Cardiac muscle cell (in vitro differentiated cells and primary cell): Measurements from ENCODE around the gene PAAF1. TPM values are rescaled to one million over a fixed set of nuclear protein-coding genes. Genes with fewer than 3 reads are reported as not detected.
"Not testable (repeated sequence)": the region's sequence is repeated elsewhere in the genome, so short reads cannot be mapped to it uniquely, and the experiment has no call there.

Experiments used
- DNase-seq, 2 donors: peaks; one replicate each; pipeline versions ENCODE4 v3.0.0 to v3.0.0-alpha.2; 2010 to 2017; ENCODE audit warnings: low read depth in 1 of 2, low spot score in 1 of 2
- H3K27ac ChIP-seq: fragments of 200-600 bp; sonication (generic); 2 replicates; pipeline ENCODE4 v1.5.1; 2016
- H3K27me3 ChIP-seq: fragments of 200-600 bp; sonication (generic); 2 replicates; pipeline ENCODE4 v1.6.0; 2016; ENCODE audit warnings: control low read depth
- H3K36me3 ChIP-seq: fragments of 200-600 bp; sonication (generic); 2 replicates; pipeline ENCODE4 v1.5.1; 2016; ENCODE audit warnings: control low read depth
- H3K4me1 ChIP-seq: fragments of 200-600 bp; sonication (generic); 2 replicates; pipeline ENCODE4 v1.8.1; 2017; ENCODE audit warnings: low read depth, mild to moderate bottlenecking, mixed run types
- H3K4me3 ChIP-seq: fragments of 200-600 bp; sonication (generic); 2 replicates; pipeline ENCODE4 v1.5.1; 2016; ENCODE audit warnings: mild to moderate bottlenecking
- H3K9me3 ChIP-seq: fragments of 200-600 bp; sonication (generic); 2 replicates; pipeline ENCODE4 v1.5.1; 2017; ENCODE audit warnings: low read depth, mild to moderate bottlenecking, control low read depth
- polyA plus RNA-seq: library from polyadenylated mRNA; unstranded; fragments of >200 nt; fragmentation: Nextera tagmentation; extraction: Ambion mirVana; gene quantifications from 2 replicates; pipeline ENCODE4 v1.2.1, GENCODE V29; 2016
- total RNA-seq: library from RNA; depleted of rRNA; stranded (reverse); fragments of >200 nt; gene quantifications from 2 replicates; pipeline ENCODE4 v1.2.3, GENCODE V29; 2016
- TF ChIP-seq, protein P1 (sequence below): IDR thresholded peaks from 2 replicates; pipeline ENCODE4 v1.5.1; 2012; ENCODE audit warnings: low read depth, mild to moderate bottlenecking, low read length

The PAAF1 gene
- total and polyA plus RNA-seq, 2 experiments from 2014 or later: 63.9 to 97.2 TPM

DNA sequence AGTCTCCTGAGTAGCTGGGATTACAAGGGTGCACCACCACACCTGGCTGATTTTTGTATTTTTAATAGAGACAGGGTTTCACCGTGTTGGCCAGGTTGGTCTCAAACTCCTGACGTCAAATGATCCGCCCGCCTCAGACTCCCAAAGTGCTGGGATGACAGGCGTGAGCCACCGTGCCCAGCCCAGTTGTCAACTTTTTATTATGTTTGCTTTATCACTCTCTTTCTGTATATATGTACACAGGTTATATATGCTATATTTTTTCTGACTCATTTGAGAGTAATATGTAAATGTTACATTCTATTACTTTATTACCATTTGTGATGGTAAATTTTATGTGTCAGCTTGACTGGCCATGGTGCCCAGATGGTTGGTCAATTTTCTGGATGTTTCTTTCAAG is 55.2 kb downstream of the PAAF1 start:
- DNase-seq: no peak
- Histone ChIP-seq H3K4me3 (no peak overlapping the region), H3K36me3 (peaks cover 24% of the 10 kb centered on the region), H3K27me3 (no peaks in the 10 kb centered on the region), H3K9me3 (no peaks in the 10 kb centered on the region), H3K4me1 (no peaks in the 10 kb centered on the region), H3K27ac (no peak overlapping the region)
- TF ChIP-seq, protein P1, sequence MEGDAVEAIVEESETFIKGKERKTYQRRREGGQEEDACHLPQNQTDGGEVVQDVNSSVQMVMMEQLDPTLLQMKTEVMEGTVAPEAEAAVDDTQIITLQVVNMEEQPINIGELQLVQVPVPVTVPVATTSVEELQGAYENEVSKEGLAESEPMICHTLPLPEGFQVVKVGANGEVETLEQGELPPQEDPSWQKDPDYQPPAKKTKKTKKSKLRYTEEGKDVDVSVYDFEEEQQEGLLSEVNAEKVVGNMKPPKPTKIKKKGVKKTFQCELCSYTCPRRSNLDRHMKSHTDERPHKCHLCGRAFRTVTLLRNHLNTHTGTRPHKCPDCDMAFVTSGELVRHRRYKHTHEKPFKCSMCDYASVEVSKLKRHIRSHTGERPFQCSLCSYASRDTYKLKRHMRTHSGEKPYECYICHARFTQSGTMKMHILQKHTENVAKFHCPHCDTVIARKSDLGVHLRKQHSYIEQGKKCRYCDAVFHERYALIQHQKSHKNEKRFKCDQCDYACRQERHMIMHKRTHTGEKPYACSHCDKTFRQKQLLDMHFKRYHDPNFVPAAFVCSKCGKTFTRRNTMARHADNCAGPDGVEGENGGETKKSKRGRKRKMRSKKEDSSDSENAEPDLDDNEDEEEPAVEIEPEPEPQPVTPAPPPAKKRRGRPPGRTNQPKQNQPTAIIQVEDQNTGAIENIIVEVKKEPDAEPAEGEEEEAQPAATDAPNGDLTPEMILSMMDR: no peak

DNA sequence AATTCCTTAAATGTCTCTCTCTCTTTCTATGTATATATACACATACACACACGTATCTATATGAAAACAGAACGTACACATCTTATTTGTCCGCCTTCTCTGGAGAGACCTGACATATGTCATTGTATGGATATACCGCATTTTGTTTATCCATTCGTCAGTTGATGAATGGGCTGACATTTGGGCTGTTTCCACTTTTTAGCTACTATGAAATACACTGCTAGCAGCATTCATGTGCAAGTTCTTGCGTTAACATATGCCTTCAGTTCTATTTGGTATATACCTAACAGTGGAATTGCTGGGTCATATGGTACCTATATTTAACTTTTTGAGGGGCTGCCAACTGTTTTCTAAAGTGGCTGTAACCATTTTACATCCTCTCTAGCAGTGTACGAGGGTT is 56.0 kb downstream of the PAAF1 start:
- TF ChIP-seq, protein P1: no peak
- Histone ChIP-seq H3K36me3 (peaks cover 17% of the 10 kb centered on the region), H3K27me3 (no peaks in the 10 kb centered on the region), H3K9me3 (no peaks in the 10 kb centered on the region), H3K27ac (no peak overlapping the region), H3K4me1 (no peaks in the 10 kb centered on the region), H3K4me3 (no peak overlapping the region)
- no peak for DNase-seq

DNA sequence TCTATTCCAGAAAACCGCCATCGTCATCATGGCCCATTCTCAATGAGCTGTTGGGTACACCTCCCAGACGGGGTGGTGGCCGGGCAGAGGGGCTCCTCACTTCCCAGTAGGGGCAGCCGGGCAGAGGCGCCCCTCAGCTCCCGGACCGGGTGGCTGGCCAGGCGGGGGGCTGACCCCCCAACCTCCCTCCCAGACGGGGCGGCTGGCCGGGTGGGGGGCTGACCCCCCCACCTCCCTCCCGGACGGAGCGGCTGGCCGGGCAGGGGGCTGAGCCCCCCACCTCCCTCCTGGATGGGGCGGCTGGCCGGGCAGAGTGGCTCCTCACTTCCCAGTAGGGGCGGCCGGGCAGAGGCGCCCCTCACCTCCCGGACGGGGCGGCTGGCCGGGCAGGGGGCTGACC is 59.2 kb downstream of the PAAF1 start:
- H3K4me1 ChIP-seq, DNase-seq, H3K27me3 ChIP-seq, H3K9me3 ChIP-seq, H3K27ac ChIP-seq, H3K4me3 ChIP-seq: not testable (repeated sequence)
- peaks cover 11% of the 10 kb centered on the region for H3K36me3 ChIP-seq

DNA sequence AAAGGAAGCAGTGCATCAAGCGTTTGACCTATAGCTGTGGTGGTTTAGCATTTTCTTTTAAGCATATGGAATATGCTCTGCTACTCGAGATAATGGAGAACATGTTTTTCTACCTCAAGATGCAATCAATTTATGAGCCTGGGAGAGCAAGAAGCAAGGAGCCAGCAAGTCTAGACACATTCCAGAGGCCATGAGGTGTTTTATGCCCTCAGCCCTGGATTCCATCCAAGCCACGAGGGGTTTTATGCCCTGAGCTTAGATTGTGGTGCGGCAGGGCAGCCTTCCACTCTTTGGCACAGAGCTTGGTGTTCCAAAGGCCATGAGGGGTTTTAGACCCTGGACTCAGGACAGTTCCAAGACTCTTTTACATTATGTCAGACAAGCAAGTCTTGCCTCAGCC is 62.3 kb downstream of the PAAF1 start:
- no peak for DNase-seq
- H3K4me3 ChIP-seq: no peak overlapping the region
- TF ChIP-seq, protein P1: no peak
- peaks cover 3% of the 10 kb centered on the region for H3K36me3 ChIP-seq
- no peak overlapping the region for H3K27ac ChIP-seq
- H3K27me3 ChIP-seq: no peaks in the 10 kb centered on the region
- H3K4me1 ChIP-seq: no peaks in the 10 kb centered on the region
- no peaks in the 10 kb centered on the region for H3K9me3 ChIP-seq

DNA sequence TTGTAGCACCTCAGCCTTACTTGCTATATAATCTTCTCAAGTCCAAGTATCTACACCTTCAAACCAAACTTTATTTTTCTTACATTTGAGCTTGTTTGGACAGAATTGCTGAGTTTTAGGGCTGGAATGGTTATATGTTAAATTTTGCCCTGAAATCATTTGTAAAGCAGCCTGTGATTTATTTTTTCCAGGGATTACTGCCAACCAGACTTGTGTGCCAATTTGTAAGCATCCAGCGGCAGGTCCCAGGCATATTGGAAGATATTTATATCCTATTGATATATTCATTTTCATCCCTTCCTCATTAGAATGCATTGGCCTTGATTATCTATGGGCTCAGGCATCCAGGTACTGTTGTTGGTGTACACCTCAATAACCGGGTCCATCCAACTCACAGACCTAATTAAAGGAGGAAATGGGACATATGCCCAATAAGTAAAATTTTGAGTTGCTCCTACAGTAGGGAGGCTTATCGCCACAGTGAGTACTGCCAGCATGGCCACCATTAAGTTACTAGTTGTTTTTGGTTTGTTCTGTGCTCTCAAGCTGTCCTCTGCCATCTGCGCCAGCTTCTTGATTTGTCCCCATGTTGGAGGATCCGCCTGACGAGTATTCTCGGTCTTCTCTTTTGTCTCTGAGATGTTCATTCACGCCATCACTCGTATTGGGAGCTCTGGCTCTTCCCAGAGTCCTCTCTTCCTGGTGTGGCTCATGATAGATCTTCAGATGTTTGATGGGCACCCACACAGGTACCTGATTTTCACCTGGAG is 64.2 kb downstream of the PAAF1 start:
- TF ChIP-seq, protein P1: no peak
- no peak overlapping the region for H3K27ac ChIP-seq
- H3K36me3 ChIP-seq: no peaks in the 10 kb centered on the region
- no peaks in the 10 kb centered on the region for H3K27me3 ChIP-seq
- DNase-seq: no peak
- H3K9me3 ChIP-seq: no peaks in the 10 kb centered on the region
- no peak overlapping the region for H3K4me3 ChIP-seq
- no peaks in the 10 kb centered on the region for H3K4me1 ChIP-seq

DNA sequence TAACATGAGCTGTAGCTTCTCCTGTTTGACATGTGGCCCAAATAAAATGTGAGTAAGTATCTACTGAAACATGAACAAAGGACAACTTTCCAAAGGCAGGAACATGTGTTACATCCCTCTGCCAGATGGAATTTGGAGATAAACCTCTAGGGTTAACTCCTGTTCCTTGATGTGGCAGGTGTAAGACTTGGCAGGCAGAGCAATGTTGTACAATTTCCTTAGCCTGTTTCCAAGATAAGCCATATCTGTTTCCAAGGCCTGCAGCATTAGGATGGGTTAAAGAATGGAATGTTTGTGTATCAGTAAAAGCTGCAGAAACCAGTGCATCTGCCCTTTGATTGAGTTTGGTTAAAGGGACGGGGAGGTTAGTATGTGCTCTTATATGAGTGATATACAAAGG is 65.2 kb downstream of the PAAF1 start:
- no peak overlapping the region for H3K4me3 ChIP-seq
- H3K27ac ChIP-seq: no peak overlapping the region
- H3K36me3 ChIP-seq: no peaks in the 10 kb centered on the region
- H3K27me3 ChIP-seq: no peaks in the 10 kb centered on the region
- TF ChIP-seq, protein P1: no peak
- H3K9me3 ChIP-seq: no peaks in the 10 kb centered on the region
- DNase-seq: no peak
- no peaks in the 10 kb centered on the region for H3K4me1 ChIP-seq
